ENCODE measurements around the gene PHKA2. TPM values are rescaled to one million over a fixed set of nuclear protein-coding genes. Genes with fewer than 3 reads are reported as not detected.
"Not testable (repeated sequence)": the region's sequence is repeated elsewhere in the genome, so short reads cannot be mapped to it uniquely, and the experiment has no call there.

Gene PHKA2
- total RNA-seq, 2 donors from 2014 or later, result 25.1 to 25.9 TPM

GRCh38 chrX:18872621-18873020 is 111.3 kb downstream of the PHKA2 start:
- no peak for DNase-seq (ENCODE audit: low spot score in 2 of 2)
- no peaks in the 10 kb centered on the region for H3K9me3 Mint-ChIP-seq
- no peak overlapping the region for H3K27ac Mint-ChIP-seq
- no peaks in the 10 kb centered on the region for H3K36me3 Mint-ChIP-seq
- ATAC-seq, result no peak

- Mint-ChIP-seq H3K27ac (no peak overlapping the region), H3K36me3 (no peaks in the 10 kb centered on the region), H3K9me3 (no peaks in the 10 kb centered on the region)
- DNase-seq (ENCODE audit: low spot score in 2 of 2) (no peak), ATAC-seq (no peak)
These were observed 111.9 kb downstream of the PHKA2 start for GRCh38 chrX:18871970-18872369.

- DNase-seq (ENCODE audit: low spot score in 2 of 2) (no peak), ATAC-seq (no peak)
- no peaks in the 10 kb centered on the region for H3K36me3 Mint-ChIP-seq
- no peaks in the 10 kb centered on the region for H3K9me3 Mint-ChIP-seq
- no peak overlapping the region for H3K27ac Mint-ChIP-seq
These were observed 112.6 kb downstream of the PHKA2 start for GRCh38 chrX:18871161-18871890.

GRCh38 chrX:18864390-18864920 is 119.5 kb downstream of the PHKA2 start:
- no peak for ATAC-seq

GRCh38 chrX:18861511-18861910 is 122.4 kb downstream of the PHKA2 start:
- H3K27ac Mint-ChIP-seq, result no peak overlapping the region
- peaks cover 0 to 5% of the 10 kb centered on the region in 2 donors for H3K36me3 Mint-ChIP-seq
- ATAC-seq, result no peak
- H3K9me3 Mint-ChIP-seq, result peaks cover 0 to 8% of the 10 kb centered on the region in 2 donors
- DNase-seq (ENCODE audit: low spot score in 2 of 2), result no peak

More at GRCh38 chrX:18864390-18864920, 119.5 kb downstream of the PHKA2 start:
- Mint-ChIP-seq H3K36me3 (no peaks in the 10 kb centered on the region), H3K9me3 (no peaks in the 10 kb centered on the region), H3K27ac (peak overlapping the region in 1 of 2 donors; percentile 48)
- no peak for DNase-seq (ENCODE audit: low spot score in 2 of 2)

GRCh38 chrX:18856645-18856997 is 127.3 kb downstream of the PHKA2 start:
- Mint-ChIP-seq H3K27ac (no peak overlapping the region), H3K9me3 (peaks cover 0 to 8% of the 10 kb centered on the region in 2 donors), H3K36me3 (peaks cover 0 to 5% of the 10 kb centered on the region in 2 donors)
- no peak for ATAC-seq
- DNase-seq (ENCODE audit: low spot score in 2 of 2), result no peak

GRCh38 chrX:18855919-18856644 is 127.8 kb downstream of the PHKA2 start:
- no peak overlapping the region for H3K27ac Mint-ChIP-seq
- H3K9me3 Mint-ChIP-seq, result peaks cover 0 to 8% of the 10 kb centered on the region in 2 donors
- H3K36me3 Mint-ChIP-seq, result peaks cover 0 to 5% of the 10 kb centered on the region in 2 donors
- ATAC-seq, result peak; percentile 49 to 58
- no peak for DNase-seq (ENCODE audit: low spot score in 2 of 2)

- H3K9me3 Mint-ChIP-seq; ATAC-seq; H3K36me3 Mint-ChIP-seq; H3K27ac Mint-ChIP-seq; DNase-seq (ENCODE audit: low spot score in 2 of 2): not testable (repeated sequence)
These were observed 136.0 kb downstream of the PHKA2 start for GRCh38 chrX:18847901-18848300.

Other genes with a start within 250 kb of the PHKA2 start
- not detected for gene ADGRG2, start 138.4 kb upstream of the PHKA2 start, total RNA-seq

All from activated naive CD4-positive, alpha-beta T cell treated with anti-CD3 and anti-CD28 coated beads, Interleukin-2, amount 50 U/mL, for 72 hours (primary cell).